Smooth muscle cell (in vitro differentiated cells): Measurements from ENCODE around the gene MNAT1. TPM values are rescaled to one million over a fixed set of nuclear protein-coding genes. Genes with fewer than 3 reads are reported as not detected.
"Not testable (repeated sequence)": the region's sequence is repeated elsewhere in the genome, so short reads cannot be mapped to it uniquely, and the experiment has no call there.

ENCODE experiments used
- DNase-seq: peaks from one replicate; lab custom pipeline; 2025; ENCODE audit not compliant: unreplicated experiment; lab: John Stamatoyannopoulos, UW
- H2AFZ ChIP-seq: fragments of 200-600 bp; sonication (generic); 2 replicates; pipeline ENCODE4 v1.6.0; 2016; ENCODE audit warnings: antibody characterized with exemption, low read depth, mild to moderate bottlenecking
- H3F3A ChIP-seq: fragments of 200-600 bp; sonication (generic); 2 replicates; pipeline ENCODE4 v1.6.0; 2017; ENCODE audit warnings: antibody characterized with exemption, low read depth
- H3K27ac ChIP-seq: fragments of 200-600 bp; sonication (generic); 2 replicates; pipeline ENCODE4 v1.5.1; 2016; ENCODE audit warnings: low read depth, mild to moderate bottlenecking
- H3K27me3 ChIP-seq: fragments of 200-600 bp; sonication (generic); 2 replicates; pipeline ENCODE4 v1.6.1; 2016; ENCODE audit warnings: low read depth, mild to moderate bottlenecking
- H3K36me3 ChIP-seq: fragments of 200-600 bp; sonication (generic); 2 replicates; pipeline ENCODE4 v1.5.1; 2016; ENCODE audit warnings: low read depth
- H3K4me1 ChIP-seq: fragments of 200-600 bp; sonication (generic); 2 replicates; pipeline ENCODE4 v1.5.1; 2016; ENCODE audit warnings: low read depth
- H3K4me2 ChIP-seq: fragments of 200-600 bp; sonication (generic); 2 replicates; pipeline ENCODE4 v1.6.0; 2016; ENCODE audit warnings: mild to moderate bottlenecking
- H3K4me3 ChIP-seq: fragments of 200-600 bp; sonication (generic); 2 replicates; pipeline ENCODE4 v1.5.1; 2016; ENCODE audit warnings: mild to moderate bottlenecking
- H3K79me2 ChIP-seq: fragments of 200-600 bp; sonication (generic); 2 replicates; pipeline ENCODE4 v1.6.0; 2016; ENCODE audit warnings: low read depth, mild to moderate bottlenecking
- H3K9ac ChIP-seq: fragments of 200-600 bp; sonication (generic); 2 replicates; pipeline ENCODE4 v1.6.0; 2016; ENCODE audit warnings: low read depth
- H3K9me3 ChIP-seq: fragments of 200-600 bp; sonication (generic); replicated peaks from 2 replicates; pipeline ENCODE4 v1.5.1; 2016; ENCODE audit warnings: low read depth
- H4K20me1 ChIP-seq: fragments of 200-600 bp; sonication (generic); 2 replicates; pipeline ENCODE4 v1.6.0; 2016; ENCODE audit warnings: low read depth
- CTCF ChIP-seq: fragments of 200-600 bp; sonication (generic); IDR thresholded peaks from 2 replicates; pipeline ENCODE4 v1.5.1; 2017; ENCODE audit warnings: borderline replicate concordance, mild to moderate bottlenecking, antibody characterized with exemption; ENCODE audit not compliant: insufficient read depth, poor library complexity, severe bottlenecking
- WGBS: methylation state at CpG from one replicate; pipeline ENCODE4 v1.1.7; 2016; ENCODE audit warnings: low lambda C conversion rate; 5-methylcytosine and 5-hydroxymethylcytosine counted together
- polyA plus RNA-seq: library from polyadenylated mRNA; unstranded; fragments of >200 nt; fragmentation: Nextera tagmentation; extraction: Ambion mirVana; gene quantifications from 2 replicates; pipeline ENCODE4 v1.2.1, GENCODE V29; 2016
- total RNA-seq: library from RNA; depleted of rRNA; stranded (reverse); fragments of >200 nt; gene quantifications from 2 replicates; pipeline ENCODE4 v1.2.3, GENCODE V29; 2014

Gene MNAT1
- total and polyA plus RNA-seq, 2 experiments from 2014 or later: 28.1 to 62.7 TPM

- TF ChIP-seq CTCF: no peak
- 100% methylated on average over 1 of the region's 1 CpG for WGBS
- Histone ChIP-seq H3K4me2 (no peak overlapping the region), H3K4me3 (no peak overlapping the region), H2AFZ (no peak overlapping the region), H3K79me2 (no peaks in the 10 kb centered on the region), H3K27ac (no peak overlapping the region), H4K20me1 (peaks cover under 1% of the 10 kb centered on the region), H3K9ac (no peak overlapping the region), H3K27me3 (no peaks in the 10 kb centered on the region), H3K4me1 (no peaks in the 10 kb centered on the region), H3K36me3 (no peaks in the 10 kb centered on the region), H3F3A (no peaks in the 10 kb centered on the region), H3K9me3 (no peaks in the 10 kb centered on the region)
- DNase-seq: no peak
These were observed 105.8 kb downstream of the MNAT1 start for GRCh38 chr14:60840313-60840712.

GRCh38 chr14:60845523-60845922 lies 111.0 kb downstream of the MNAT1 start:
- H3K4me2 ChIP-seq: no peak overlapping the region
- H3K27ac ChIP-seq: no peak overlapping the region
- H3K79me2 ChIP-seq: no peaks in the 10 kb centered on the region
- H3K9ac ChIP-seq: no peak overlapping the region
- H3K4me3 ChIP-seq: no peak overlapping the region
- no peaks in the 10 kb centered on the region for H4K20me1 ChIP-seq
- H3K4me1 ChIP-seq: no peaks in the 10 kb centered on the region
- no peak for TF ChIP-seq CTCF
- no peaks in the 10 kb centered on the region for H3F3A ChIP-seq
- 97% methylated on average over 1 of the region's 1 CpG for WGBS
- no peaks in the 10 kb centered on the region for H3K36me3 ChIP-seq
- peaks cover 17% of the 10 kb centered on the region for H3K9me3 ChIP-seq
- H2AFZ ChIP-seq: no peak overlapping the region
- no peaks in the 10 kb centered on the region for H3K27me3 ChIP-seq
- DNase-seq: no peak

GRCh38 chr14:60848066-60848465 lies 113.5 kb downstream of the MNAT1 start:
- H3K27ac ChIP-seq: no peak overlapping the region
- no peak for DNase-seq
- peaks cover 4% of the 10 kb centered on the region for H3K36me3 ChIP-seq
- H3K4me3 ChIP-seq: no peak overlapping the region
- no peak for TF ChIP-seq CTCF
- H3F3A ChIP-seq: no peaks in the 10 kb centered on the region
- H3K9ac ChIP-seq: no peak overlapping the region
- no peaks in the 10 kb centered on the region for H4K20me1 ChIP-seq
- peaks cover 17% of the 10 kb centered on the region for H3K9me3 ChIP-seq
- no peaks in the 10 kb centered on the region for H3K27me3 ChIP-seq
- no peak overlapping the region for H2AFZ ChIP-seq
- no peaks in the 10 kb centered on the region for H3K79me2 ChIP-seq
- H3K4me2 ChIP-seq: no peak overlapping the region
- 93% methylated on average over 2 of the region's 2 CpGs for WGBS
- H3K4me1 ChIP-seq: no peaks in the 10 kb centered on the region

- not testable (repeated sequence) for H3K27ac ChIP-seq, DNase-seq, H3K9ac ChIP-seq, H3K36me3 ChIP-seq, H3K79me2 ChIP-seq, H4K20me1 ChIP-seq, H3K4me3 ChIP-seq, H3F3A ChIP-seq, H2AFZ ChIP-seq, H3K4me1 ChIP-seq, H3K27me3 ChIP-seq, H3K4me2 ChIP-seq
- 97% methylated on average over 5 of the region's 5 CpGs for WGBS
- H3K9me3 ChIP-seq: peaks cover 16% of the 10 kb centered on the region
These were observed 117.1 kb downstream of the MNAT1 start for GRCh38 chr14:60851692-60852091.
